ENCODE measurements around the gene PGAM1.
"Not testable (repeated sequence)": the region's sequence is repeated elsewhere in the genome, so short reads cannot be mapped to it uniquely, and the experiment has no call there.

The PGAM1 gene

DNA sequence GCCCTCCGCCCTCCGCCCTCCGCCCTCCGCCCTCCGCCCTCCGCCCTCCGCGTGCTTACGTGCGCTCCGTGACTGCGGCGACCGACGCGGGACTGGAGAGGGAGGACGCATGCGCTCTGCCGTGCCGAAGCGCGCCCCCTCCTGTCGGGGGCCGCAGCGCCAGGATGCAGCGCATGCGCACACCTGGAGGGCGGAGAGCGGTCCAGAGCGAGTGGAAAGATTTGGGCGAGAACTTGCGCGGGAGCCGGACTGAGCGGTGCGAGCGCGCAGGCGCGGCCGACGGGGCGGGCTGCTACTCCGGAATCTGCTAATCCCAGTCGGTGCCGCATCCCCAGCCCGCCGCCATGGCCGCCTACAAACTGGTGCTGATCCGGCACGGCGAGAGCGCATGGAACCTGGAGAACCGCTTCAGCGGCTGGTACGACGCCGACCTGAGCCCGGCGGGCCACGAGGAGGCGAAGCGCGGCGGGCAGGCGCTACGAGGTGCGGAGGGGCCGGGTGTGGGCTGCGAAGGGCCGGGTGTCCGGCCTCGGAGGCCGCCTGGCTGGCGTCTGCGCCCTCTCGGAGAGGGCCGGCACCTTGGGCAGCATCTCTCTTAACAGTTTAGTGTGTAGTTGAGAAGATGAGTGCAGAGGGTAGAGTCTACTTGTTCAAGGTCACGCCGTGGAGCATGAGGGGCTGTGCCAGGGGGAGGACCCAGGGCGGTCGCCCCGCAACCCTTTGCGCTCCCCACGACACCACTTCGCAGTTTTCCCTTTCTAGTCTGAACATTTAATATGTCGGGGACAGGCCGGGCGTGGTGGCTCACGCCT lies at the start of gene PGAM1:
Gene PGAM1, plus strand, starts transcription at position 228 of the 812 bp plus-strand sequence. Its CDS starts 117 bp downstream, at position 345.
- DNase-seq (ENCODE audit: low read depth, low spot score), result peak; percentile 99

DNA sequence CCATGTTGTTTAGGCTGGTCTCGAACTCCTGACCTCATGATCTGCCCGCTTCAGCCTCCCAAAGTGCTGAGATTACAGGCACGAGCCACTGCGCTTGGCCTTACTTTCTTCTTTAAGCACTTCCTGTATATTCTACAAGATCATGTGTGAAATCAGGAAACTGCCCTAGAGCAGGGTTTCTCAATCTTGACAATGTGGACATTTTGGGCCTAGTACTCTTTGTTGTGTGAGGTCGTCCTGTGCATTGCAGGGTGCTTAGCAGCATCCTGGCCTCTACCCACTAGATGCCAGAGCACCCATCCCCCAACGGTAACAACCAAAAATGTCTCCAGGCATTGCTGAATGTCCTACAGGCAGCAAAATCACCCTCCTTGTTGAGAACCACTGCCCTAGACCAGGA lies 49.6 kb upstream of the PGAM1 start:
- no peak for DNase-seq (ENCODE audit: low read depth, low spot score)

DNA sequence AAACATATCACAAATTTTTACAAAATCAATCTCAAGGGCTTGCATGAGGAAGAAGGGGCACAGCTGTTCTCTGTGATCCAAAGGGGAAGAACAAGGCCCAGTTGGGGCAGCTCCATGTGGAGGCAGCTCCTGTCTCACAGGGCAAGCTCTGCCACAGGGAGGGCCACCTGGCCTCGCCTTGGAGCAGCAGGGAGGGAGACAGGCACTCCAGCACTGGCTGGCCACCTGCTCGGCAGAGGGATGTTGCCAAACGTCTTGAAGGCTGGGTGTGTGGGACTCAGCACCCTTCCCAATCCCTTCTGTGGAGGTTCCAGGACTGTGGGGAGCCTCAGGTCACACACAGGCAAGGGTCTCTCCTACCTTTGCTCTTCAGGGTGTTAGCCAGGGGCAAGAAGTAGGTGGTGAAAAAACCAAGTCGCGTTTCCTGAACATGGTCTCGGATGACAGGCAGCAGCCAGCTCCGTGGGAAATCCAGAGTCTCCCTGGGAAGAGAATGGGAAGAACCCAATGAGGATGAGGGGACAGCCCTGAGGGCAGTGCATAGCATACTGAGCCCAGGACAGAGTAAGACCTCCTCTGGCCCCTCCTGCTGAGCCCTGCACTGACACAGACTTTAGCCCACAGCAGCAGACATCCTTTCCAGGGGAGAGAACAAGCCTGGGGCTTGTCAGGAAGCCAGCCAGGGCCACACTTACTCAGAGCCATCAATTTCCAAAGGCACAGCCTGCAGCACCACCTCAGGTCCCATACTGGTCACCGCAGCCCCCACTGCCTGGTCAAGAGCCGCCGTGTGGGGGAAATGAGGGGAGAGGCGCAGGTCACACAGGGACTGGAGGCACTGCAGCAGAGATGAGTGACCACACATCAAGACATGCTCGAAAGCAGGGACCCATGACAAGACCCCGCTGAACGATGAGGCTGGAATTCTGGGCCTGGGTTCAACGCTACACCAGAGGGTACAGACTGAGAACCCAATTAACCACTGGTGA lies 46.8 kb upstream of the PGAM1 start:
- no peak for DNase-seq (ENCODE audit: low read depth, low spot score)

DNA sequence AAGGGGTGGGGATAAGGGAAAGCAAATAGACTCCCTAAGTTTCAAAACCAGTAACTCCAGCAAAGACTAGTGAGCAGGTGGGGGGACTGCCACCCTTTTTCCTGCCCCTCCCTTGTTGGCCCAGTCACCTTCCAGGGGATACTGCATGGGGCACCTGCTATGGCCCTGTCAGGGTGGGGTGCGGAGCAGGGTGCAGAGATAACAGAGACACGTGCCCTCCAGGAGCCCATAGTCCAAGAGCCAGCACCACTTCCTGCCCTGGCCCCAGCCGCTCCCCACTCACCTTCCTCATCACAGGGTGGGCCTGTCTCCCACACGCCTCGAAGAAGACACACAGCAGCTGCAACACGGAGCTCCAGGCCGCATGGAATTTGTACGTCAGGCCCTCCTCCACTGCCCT lies 45.5 kb upstream of the PGAM1 start:
- DNase-seq (ENCODE audit: low read depth, low spot score), result no peak

DNA sequence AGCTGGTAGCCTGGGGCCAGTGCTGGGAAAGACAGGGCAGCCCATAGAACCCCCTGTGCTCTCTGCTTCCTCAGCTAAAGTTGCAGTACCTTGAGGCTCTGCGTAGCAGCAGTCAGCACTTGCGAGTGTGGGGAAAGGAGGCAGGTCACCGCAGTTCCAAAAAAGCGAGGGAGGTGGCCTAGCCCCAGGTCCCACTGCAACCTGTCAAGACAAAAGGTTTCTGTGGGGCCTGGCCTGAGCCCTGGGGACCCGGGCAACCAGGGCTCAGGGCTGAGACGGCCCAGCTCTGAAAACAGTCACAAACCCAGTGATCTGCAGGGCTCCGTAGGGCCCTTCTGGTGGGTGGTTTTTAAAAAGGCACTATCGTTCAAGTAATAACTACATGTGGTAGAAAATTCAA lies 44.4 kb upstream of the PGAM1 start:
- no peak for DNase-seq (ENCODE audit: low read depth, low spot score)

DNA sequence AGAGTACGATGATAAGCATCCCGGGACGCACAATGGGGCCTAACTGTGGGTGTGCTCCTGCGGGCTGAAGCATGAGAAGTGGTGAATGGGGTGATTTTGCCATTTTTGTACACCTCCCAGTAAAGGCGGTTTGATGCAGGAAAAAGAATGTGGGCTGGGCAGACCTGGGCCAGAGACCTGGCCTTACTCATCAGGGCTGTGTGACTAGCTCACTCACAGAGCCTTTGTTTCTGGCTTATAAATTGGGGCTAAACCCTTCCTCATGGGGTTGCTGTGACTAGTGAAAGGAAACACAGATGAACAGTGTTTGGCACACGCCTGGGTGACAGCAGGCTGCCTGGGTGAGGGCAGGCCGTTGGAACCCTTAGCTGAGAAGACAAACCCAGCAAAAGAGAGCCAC lies 42.8 kb upstream of the PGAM1 start:
- DNase-seq (ENCODE audit: low read depth, low spot score), result no peak

DNA sequence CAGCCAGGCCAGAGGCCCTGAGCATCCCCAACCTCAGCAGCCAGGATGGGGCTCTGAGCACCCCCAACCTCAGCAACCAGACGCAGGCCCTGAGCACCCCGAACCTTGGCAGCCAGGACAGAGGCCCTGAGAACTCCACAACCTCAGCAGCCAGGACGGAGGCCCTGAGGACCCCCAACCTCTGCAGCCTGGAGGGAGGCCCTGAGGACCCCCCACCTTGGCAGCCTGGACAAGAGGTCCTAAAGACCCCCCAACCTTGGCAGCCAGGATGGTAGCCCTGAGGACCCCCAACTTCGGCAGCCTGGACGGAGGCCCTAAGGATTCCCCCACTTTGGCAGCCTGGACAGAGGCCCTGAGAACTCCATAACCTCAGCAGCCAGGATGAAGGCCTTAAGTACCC lies 41.8 kb upstream of the PGAM1 start:
- no peak for DNase-seq (ENCODE audit: low read depth, low spot score)

DNA sequence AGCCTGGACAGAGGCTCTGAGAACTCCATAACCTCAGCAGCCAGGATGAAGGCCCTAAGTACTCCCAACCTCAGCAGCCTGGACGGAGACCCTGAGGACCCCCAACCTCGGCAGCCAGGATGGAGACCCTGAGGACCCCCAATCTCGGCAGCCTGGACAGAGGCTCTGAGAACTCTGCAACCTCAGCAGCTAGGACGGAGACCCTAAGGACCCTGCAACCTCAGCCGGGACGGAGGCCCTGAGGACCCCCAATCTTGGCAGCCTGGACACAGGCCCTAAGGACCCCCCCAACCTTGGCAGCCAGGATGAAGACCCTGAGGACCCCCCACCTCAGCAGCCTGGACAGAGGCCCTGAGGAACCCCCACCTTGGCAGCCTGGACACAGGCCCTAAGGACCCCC lies 41.4 kb upstream of the PGAM1 start:
- no peak for DNase-seq (ENCODE audit: low read depth, low spot score)

DNA sequence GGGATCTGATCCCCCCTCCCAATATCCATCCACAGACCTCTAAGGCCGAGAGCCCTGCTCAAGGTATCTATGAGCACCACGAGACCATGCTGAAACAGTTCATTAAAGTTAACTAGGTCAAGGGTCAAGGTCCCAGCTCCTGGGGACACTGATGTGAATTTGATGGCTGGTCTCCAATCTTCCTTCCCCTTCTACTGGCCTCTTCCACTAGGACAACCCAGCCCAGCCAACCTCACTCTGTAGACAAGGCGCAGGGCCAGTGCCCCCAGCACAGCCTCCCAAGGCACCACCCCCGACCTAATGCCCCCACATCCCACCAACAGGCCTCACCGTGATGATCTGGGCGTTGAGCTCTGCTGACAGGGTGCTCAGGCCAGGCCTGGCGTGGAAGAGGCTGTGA lies 40.4 kb upstream of the PGAM1 start:
- DNase-seq (ENCODE audit: low read depth, low spot score), result no peak

DNA sequence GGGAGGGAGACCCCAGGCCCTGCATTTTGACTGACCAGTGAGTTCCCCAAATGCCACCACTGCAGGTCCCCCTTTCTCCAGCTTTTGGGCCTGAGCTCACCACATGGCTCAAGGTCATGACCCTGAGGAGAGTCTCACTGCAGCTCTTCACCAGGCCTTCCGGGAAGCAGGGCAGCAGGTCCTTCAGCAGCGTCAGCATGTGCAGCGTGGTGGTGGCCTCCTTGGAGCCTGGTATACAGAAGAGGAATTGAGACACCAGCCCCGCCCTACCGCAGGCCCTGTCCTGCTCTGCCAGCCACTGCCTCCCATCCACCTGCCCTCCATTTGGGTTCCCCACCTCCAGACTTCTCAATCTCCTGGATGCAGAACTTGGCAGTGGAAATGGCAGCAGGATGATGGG lies 37.8 kb upstream of the PGAM1 start:
- DNase-seq (ENCODE audit: low read depth, low spot score), result no peak

DNA sequence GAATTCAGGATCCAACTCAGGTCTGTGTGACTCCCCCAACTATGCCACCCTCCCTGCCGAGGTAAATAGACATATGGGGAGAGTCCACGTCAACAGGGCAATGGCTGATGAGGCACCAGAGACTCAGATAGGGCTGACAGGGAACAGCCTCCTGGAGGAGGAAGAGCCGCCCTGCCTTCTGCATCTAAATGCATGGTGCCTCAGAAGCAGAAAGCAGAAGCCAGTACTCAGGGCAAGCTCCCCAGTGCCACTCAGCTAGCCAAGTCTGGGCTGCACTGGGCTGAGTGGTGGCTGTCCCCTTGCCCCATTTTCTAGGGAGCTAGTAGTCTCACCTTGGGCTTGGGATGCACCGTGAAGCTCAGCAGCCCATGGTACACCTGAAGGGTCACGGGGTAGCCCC lies 35.9 kb upstream of the PGAM1 start:
- DNase-seq (ENCODE audit: low read depth, low spot score), result no peak

DNA sequence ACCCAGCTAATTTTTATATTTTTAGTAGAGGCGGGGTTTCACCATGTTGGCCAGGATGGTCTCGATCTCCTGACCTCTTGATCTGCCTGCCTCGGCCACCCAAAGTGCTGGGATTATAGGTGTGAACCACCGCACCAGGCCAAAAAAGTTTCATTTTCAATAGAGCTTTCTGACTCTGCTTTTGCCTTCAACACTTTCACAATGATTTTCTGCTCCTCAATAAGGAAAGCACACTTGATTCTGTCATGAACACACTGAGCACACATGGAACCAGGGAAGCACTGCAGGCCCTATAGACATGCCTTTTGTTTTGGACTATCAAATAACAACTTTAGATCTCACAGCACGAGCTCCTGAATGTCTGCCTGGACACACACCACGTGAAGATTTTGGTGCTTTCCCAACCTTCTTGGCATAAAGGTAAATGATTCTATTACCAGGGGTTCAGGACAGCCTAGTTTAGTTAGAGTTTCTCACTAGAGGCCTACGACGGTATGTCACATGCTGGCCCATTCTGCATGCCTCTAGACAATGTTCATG lies 32.9 kb upstream of the PGAM1 start:
- DNase-seq (ENCODE audit: low read depth, low spot score), result no peak

DNA sequence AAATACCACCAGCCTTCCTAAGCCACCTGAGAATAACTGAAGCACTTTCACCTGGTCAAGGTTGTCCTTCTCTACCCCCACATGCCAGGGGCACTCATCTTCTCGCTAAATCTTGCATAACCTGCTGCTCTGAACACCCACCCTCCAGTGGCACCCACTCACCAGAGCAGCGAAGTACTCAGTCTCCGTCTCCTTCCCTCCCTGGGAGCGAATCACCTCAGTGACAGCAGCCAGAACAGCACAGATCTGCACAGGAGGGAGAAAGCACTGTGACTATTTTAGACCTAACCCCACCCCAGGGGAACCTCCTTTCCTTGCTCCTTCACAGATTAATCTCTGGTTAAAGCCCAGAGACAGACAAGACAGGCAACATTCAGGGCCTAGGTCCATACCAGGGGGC lies 29.9 kb upstream of the PGAM1 start:
- DNase-seq (ENCODE audit: low read depth, low spot score), result no peak

DNA sequence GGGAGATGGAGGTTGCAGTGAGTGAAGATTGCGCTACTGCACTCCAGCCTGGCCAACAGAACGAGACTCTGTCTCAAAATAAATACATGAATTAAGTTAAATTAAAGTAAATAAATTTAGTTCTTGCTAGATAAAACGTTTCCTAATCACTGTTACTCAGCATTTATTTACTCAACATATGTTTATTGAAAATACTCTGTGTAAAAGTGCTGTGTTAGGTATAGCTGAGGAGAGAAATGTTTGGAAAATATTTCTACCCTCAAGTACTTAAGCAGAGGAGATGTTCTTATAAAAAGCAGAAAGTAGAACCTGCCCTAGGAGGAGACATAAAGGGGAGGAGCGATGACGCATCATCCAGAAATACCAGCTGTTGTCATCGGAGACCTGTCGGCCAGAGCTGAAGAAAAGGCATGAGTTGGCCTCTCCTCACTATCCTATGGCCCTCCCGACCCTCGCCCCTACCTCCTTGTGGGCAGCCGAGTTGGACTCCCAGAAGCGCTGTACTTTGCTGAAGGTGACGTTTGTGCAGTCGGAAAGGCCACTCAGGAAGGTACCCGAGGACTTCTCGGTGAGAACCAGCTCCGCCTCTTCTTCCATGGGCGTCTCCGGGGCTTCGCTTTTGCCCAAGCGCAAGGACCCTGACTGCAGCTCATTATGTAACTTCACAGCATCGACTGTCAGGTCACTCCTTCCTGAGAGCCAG lies 26.0 kb upstream of the PGAM1 start:
- DNase-seq (ENCODE audit: low read depth, low spot score), result peak; percentile 71

DNA sequence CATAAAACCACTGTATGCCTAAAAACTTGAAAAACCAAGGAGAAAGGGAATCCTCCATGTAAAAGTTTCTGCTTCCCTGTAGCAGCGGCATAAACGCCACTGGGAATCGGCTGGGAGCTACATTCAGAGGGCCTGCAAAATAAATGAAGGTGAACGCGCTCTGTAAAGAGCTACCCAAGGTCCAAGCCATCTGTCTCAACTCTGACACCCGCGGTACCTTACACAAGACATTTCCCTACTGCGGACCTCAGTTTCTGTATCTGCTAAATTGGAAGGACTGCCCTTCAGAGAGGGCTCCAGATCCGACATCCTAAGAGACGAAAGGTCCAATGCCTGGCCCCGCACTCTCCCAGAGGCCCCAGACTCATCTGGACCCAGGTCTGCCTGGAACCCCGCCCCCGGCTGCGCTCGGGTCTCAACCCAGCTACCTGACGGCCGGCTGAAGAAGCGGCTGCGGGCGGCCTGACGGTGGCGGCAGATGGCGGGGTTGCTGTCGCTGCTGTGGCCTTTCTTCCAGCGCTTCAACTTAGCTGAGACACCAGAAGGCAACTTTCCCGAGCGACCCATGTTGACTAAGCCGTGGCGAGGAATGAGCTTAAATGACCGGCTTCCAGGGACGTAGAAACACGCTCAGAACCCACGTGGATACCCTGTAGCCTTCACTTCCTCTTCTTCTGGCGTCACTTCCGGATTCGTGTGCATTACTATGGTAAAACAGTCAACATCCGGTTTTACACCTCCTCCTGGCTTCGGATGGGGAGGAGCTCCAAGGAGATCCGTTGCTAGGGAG lies 25.1 kb upstream of the PGAM1 start, which contains the start of gene RRP12:
Gene RRP12, minus strand, starts transcription at position 676 of the 790 bp plus-strand sequence. Its CDS starts 109 bp downstream, at position 567.
- peak; percentile 98 for DNase-seq (ENCODE audit: low read depth, low spot score)

DNA sequence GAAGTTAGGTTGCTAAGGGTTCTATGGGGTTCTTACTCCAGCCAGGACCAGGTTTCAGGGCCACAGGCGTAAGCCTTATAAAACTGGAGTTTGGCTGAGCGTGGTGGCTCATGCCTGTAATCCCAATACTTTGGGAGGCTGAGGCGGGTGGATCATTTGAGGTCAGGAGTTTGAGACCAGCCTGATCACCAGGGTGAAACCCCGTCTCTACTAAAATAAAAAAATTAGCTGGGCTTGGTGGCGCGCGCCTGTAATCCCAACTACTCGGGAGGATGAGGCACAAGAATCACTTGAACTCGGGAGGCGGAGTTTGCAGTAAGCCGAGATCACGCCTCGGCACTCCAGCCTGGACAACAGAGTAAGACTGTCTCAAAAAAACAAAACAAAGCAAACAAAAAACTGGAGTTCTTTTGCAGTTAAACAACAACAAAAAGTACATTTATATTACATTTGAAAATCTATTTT lies 24.5 kb upstream of the PGAM1 start:
- no peak for DNase-seq (ENCODE audit: low read depth, low spot score)

DNA sequence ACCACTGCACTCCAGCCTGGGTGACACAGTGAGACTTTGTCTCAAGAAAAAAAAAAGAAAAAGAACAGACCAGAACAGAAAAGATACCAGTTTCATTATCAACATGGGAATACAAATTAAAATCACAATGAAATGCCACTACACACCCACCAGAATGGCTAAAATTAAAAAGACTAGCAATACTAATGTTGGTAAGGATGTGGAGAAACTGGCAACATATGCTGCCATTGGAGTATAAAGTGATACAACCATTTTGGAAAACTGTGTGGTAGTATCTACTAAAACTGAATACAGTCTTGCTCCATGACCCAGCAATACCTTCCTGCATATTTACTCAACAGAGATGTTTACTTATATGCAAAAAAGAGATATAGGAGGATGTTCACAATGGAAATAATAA lies 21.9 kb upstream of the PGAM1 start:
- no peak for DNase-seq (ENCODE audit: low read depth, low spot score)

DNA sequence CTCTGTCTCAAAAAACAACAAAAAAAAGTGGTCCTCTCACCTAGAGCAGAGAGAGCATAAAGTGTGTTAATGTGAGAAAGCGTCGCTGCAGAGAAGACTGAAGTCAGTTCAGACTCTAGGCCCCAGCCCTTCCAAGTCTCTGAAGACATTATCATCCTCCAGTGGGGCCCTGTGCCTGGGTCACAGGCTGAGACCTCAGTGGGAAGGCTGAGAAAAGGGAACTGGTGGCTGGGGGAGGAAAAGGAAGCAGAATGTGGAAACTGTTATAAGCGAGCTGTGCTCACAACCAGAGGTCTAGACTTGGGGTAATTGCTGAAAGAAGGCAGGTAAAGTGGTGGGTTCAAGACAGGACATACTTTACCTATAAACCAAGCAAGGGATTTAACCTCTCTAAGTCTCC lies 19.9 kb upstream of the PGAM1 start:
- no peak for DNase-seq (ENCODE audit: low read depth, low spot score)

DNA sequence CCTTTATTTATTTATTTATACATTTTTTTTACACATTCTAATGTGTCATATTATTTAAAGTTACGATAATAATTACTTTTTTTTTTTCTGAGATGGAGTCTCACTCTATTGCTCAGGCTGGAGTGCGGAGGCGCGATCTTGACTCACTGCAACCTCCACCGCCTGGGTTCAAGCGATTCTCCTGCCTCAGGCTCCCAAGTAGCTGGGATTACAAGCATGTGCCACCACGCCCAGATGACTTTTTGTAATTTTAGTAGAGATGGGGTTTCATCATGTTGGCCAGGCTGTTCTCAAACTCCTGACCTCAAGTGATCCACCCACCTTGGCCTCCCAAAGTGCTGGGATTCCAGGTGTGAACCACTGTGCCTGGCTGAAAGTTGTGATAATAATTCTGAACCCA lies 19.5 kb upstream of the PGAM1 start:
- not testable (repeated sequence) for DNase-seq (ENCODE audit: low read depth, low spot score)

DNA sequence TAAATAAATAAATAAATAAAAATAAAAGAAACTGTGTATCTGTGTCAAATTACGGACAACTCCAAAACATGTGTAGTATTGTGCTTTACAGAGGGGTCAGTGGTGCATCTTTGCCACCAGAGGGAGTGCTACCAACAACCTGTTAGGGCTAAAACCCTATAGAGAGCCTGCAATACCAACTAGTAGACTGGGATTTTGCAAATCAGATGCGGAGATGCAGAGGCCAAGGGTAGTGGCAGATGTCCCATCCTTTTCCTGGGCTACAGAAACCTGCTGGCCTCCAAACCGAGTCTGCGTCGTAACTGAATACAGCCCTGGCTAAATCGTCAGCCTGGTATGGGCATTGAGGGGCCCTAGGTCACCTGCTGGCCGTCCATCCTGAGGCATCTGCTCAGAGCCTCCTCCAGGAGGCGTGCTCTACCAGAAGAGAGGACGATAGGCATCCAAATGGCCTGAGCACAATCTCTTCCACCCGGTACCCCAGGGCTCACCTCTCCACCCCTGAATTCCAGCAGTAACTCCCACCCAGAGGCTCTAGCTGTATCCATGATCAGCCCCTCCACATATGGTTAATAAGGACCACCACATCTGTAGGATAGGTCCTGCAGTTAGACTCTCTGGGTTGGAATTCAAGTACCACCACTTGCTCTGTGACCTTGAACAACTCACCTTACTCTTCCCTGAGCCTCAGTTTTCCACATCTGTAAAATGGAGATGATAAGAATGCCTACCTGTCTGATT lies 18.6 kb upstream of the PGAM1 start:
- peak; percentile 84 for DNase-seq (ENCODE audit: low read depth, low spot score)
